ENCODE results near the gene METTL2B. TPM values are rescaled to one million over a fixed set of nuclear protein-coding genes. Genes with fewer than 3 reads are reported as not detected.
"Not testable (repeated sequence)": the region's sequence is repeated elsewhere in the genome, so short reads cannot be mapped to it uniquely, and the experiment has no call there.

METTL2B gene
- total and polyA plus RNA-seq, 2 of the 8 experiments (the other 6 are each of a cell fraction or from before 2014, with no cell fraction given) = 14.6 to 43.5 TPM

DNA sequence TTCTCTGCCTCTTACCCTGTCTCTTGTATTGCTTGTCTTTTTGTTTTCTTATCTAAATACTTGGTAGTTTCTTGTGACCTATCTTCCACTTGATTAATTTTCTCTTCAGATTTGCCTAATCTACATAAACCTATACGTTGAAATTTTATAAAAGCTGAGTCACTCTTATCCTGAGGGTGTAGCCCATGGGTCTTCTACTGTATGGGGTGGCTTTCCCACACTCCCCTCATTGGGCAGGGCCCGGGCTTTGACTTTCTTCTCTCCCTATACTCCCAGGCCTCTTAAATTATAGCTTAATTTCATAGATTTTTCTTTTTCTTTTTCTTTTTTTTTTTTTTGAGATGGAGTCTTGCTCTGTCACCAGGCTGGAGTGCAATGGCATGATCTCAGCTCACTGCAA is 66.0 kb downstream of the METTL2B start:
- DNase-seq (ENCODE audit: low read depth in 1 of 2, low spot score in 2 of 2); H3K23ac ChIP-seq (ENCODE audit: insufficient read length); H2AK5ac ChIP-seq (ENCODE audit: low read depth, low read length); H3K18ac ChIP-seq (ENCODE audit: extremely low read depth, low read length); H3K27ac ChIP-seq (ENCODE audit: low read depth, low read length); H2BK20ac ChIP-seq (ENCODE audit: low read length); FAIRE-seq; H3K4me1 ChIP-seq (replicated peaks in 1 of 4; ENCODE audit: control insufficient read depth in 3 of 4, insufficient read depth in 4 of 4, low read length in 3 of 4); H3K4ac ChIP-seq (replicated peaks; ENCODE audit: insufficient read length, low read depth, low read length); H3K27me3 ChIP-seq (replicated peaks in 1 of 4; ENCODE audit: control insufficient read depth in 3 of 4, extremely low read depth in 1 of 4, insufficient read depth in 3 of 4, low read length in 3 of 4); H4K91ac ChIP-seq (replicated peaks; ENCODE audit: insufficient read length, low read length); H2BK15ac ChIP-seq (ENCODE audit: low read length); H3K4me2 ChIP-seq (ENCODE audit: insufficient read depth in 1 of 2, low read depth in 2 of 2, low read length in 2 of 2); H4K8ac ChIP-seq (ENCODE audit: extremely low read depth, insufficient read depth, low read length); H4K5ac ChIP-seq (ENCODE audit: insufficient read length, low read depth, low read length); H2BK120ac ChIP-seq (replicated peaks; ENCODE audit: low read depth, low read length); H2BK5ac ChIP-seq (ENCODE audit: low read depth, low read length); H2BK12ac ChIP-seq (ENCODE audit: low read depth, low read length); H3K14ac ChIP-seq (ENCODE audit: insufficient read length); H3K56ac ChIP-seq (replicated peaks; ENCODE audit: insufficient read length, low read depth, low read length); H2AFZ ChIP-seq (ENCODE audit: low read length); POLR2A ChIA-PET (ENCODE audit: partially characterized antibody); H3K23me2 ChIP-seq (ENCODE audit: low read depth, low read length); H3K9me3 ChIP-seq (ENCODE audit: insufficient read depth in 2 of 2, low read depth in 1 of 2, low read length in 1 of 2); H4K20me1 ChIP-seq (replicated peaks in 1 of 2; ENCODE audit: control insufficient read depth in 1 of 2, insufficient read depth in 2 of 2, low read length in 2 of 2); H3K9ac ChIP-seq (replicated peaks in 1 of 4; ENCODE audit: extremely low read depth in 1 of 4, low read depth in 3 of 4, low read length in 3 of 4); H3K79me1 ChIP-seq (ENCODE audit: low read depth, low read length); H3K4me3 ChIP-seq (ENCODE audit: extremely low read depth in 1 of 4, insufficient read depth in 2 of 4, low read depth in 3 of 4, low read length in 4 of 4): not testable (repeated sequence)
- CTCF ChIA-PET (ENCODE audit: partially characterized antibody) = interaction anchor here (0.6 kb wide), 1 partner anchor 215 kb away, joined by 3 read pairs; no protein-coding TSS in a partner anchor
- 96% methylated on average over 1 of the region's 2 CpGs; no CpG with 5 or more reads in 1 of the 2 experiments for WGBS, 2 experiments (ENCODE audit: extremely low coverage in 1 of 2, insufficient coverage in 1 of 2, insufficient read length in 1 of 2, insufficient replicate concordance in 2 of 2, low coverage in 1 of 2, low lambda C conversion rate in 2 of 2, missing lambda C conversion rate in 1 of 2)
- Histone ChIP-seq H3K36me3 (ENCODE audit: control insufficient read depth in 2 of 4, insufficient read depth in 4 of 4, low read length in 3 of 4) (peaks cover 0 to 15% (median 2%) of the 10 kb centered on the region in 4 experiments; a peak in 2 of 8 replicates), H3K79me2 (ENCODE audit: control insufficient read depth in 1 of 2, insufficient read depth in 2 of 2, low read length in 2 of 2) (peaks cover 0 to 39% of the 10 kb centered on the region in 2 experiments; a peak in 3 of 4 replicates)

DNA sequence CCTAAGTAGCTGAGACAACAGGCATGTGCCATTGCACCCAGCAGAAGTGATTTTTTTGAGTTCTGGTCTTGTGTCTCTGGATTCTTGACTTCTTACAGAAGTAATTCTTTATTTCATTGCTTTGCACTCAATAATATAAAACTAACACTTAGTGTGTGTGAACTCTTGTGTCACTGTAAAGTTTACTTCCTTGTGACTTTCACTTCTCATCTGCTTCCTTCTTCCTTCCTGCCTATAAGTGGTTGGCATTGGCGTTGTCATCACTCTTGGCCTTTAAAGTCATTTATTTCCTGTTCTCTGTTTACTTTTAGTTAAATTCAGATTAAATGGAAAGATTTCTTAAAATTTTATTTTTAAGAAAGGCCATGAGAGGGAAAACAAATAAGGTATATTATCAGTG is 66.8 kb downstream of the METTL2B start:
- H2BK5ac ChIP-seq (ENCODE audit: low read depth, low read length); POLR2A ChIA-PET (ENCODE audit: partially characterized antibody); H2BK120ac ChIP-seq (replicated peaks; ENCODE audit: low read depth, low read length); H2AFZ ChIP-seq (ENCODE audit: low read length); CTCF ChIA-PET (ENCODE audit: partially characterized antibody); H3K27me3 ChIP-seq (replicated peaks in 1 of 4; ENCODE audit: control insufficient read depth in 3 of 4, extremely low read depth in 1 of 4, insufficient read depth in 3 of 4, low read length in 3 of 4); H3K9ac ChIP-seq (replicated peaks in 1 of 4; ENCODE audit: extremely low read depth in 1 of 4, low read depth in 3 of 4, low read length in 3 of 4); H3K23me2 ChIP-seq (ENCODE audit: low read depth, low read length); H4K91ac ChIP-seq (replicated peaks; ENCODE audit: insufficient read length, low read length); H2AK5ac ChIP-seq (ENCODE audit: low read depth, low read length); H3K4me3 ChIP-seq (ENCODE audit: extremely low read depth in 1 of 4, insufficient read depth in 2 of 4, low read depth in 3 of 4, low read length in 4 of 4); H3K23ac ChIP-seq (ENCODE audit: insufficient read length); H3K9me3 ChIP-seq (ENCODE audit: insufficient read depth in 2 of 2, low read depth in 1 of 2, low read length in 1 of 2); H4K8ac ChIP-seq (ENCODE audit: extremely low read depth, insufficient read depth, low read length); H3K4me1 ChIP-seq (replicated peaks in 1 of 4; ENCODE audit: control insufficient read depth in 3 of 4, insufficient read depth in 4 of 4, low read length in 3 of 4); H2BK15ac ChIP-seq (ENCODE audit: low read length); H4K20me1 ChIP-seq (replicated peaks in 1 of 2; ENCODE audit: control insufficient read depth in 1 of 2, insufficient read depth in 2 of 2, low read length in 2 of 2); H3K27ac ChIP-seq (ENCODE audit: low read depth, low read length); H3K79me1 ChIP-seq (ENCODE audit: low read depth, low read length); H3K18ac ChIP-seq (ENCODE audit: extremely low read depth, low read length); H4K5ac ChIP-seq (ENCODE audit: insufficient read length, low read depth, low read length); H3K4me2 ChIP-seq (ENCODE audit: insufficient read depth in 1 of 2, low read depth in 2 of 2, low read length in 2 of 2); FAIRE-seq; H3K14ac ChIP-seq (ENCODE audit: insufficient read length); H3K4ac ChIP-seq (replicated peaks; ENCODE audit: insufficient read length, low read depth, low read length); H3K56ac ChIP-seq (replicated peaks; ENCODE audit: insufficient read length, low read depth, low read length); H2BK12ac ChIP-seq (ENCODE audit: low read depth, low read length); H2BK20ac ChIP-seq (ENCODE audit: low read length): not testable (repeated sequence)
- DNase-seq (ENCODE audit: low read depth in 1 of 2, low spot score in 2 of 2) = peak in 1 of 2 experiments; percentile 4
- Histone ChIP-seq H3K79me2 (ENCODE audit: control insufficient read depth in 1 of 2, insufficient read depth in 2 of 2, low read length in 2 of 2) (peaks cover 0 to 39% of the 10 kb centered on the region in 2 experiments; a peak in 3 of 4 replicates), H3K36me3 (ENCODE audit: control insufficient read depth in 2 of 4, insufficient read depth in 4 of 4, low read length in 3 of 4) (peaks cover 0 to 15% (median 2%) of the 10 kb centered on the region in 4 experiments; a peak in 2 of 8 replicates)
- WGBS, 2 experiments (ENCODE audit: extremely low coverage in 1 of 2, insufficient coverage in 1 of 2, insufficient read length in 1 of 2, insufficient replicate concordance in 2 of 2, low coverage in 1 of 2, low lambda C conversion rate in 2 of 2, missing lambda C conversion rate in 1 of 2) = 100% methylated on average over 1 of the region's 1 CpG; no CpG with 5 or more reads in 1 of the 2 experiments
